ENCODE results near the gene CMSS1.

DNA sequence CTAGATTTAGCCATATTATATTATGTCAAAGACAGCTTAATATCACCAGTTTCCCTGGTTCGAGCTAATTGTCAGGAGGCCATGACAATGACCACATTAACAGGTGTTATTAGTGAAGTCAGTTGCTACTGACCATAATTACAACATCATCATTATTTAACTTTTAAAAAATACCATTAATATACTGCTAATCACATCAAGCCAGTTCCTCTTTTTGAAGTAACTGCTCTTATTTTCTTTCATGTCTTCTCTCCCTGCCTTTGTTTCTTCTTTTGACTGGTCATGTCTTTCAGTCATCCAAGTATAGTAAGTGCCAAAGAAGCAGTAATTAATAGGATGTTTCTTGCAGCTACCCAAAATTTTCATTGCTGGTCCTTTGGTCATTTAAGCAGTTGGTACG lies 61.6 kb downstream of the CMSS1 start:
- TF ChIP-seq, protein P1, sequence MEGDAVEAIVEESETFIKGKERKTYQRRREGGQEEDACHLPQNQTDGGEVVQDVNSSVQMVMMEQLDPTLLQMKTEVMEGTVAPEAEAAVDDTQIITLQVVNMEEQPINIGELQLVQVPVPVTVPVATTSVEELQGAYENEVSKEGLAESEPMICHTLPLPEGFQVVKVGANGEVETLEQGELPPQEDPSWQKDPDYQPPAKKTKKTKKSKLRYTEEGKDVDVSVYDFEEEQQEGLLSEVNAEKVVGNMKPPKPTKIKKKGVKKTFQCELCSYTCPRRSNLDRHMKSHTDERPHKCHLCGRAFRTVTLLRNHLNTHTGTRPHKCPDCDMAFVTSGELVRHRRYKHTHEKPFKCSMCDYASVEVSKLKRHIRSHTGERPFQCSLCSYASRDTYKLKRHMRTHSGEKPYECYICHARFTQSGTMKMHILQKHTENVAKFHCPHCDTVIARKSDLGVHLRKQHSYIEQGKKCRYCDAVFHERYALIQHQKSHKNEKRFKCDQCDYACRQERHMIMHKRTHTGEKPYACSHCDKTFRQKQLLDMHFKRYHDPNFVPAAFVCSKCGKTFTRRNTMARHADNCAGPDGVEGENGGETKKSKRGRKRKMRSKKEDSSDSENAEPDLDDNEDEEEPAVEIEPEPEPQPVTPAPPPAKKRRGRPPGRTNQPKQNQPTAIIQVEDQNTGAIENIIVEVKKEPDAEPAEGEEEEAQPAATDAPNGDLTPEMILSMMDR (IDR thresholded peaks at IDR 0.05; ENCODE audit: low read length) = no peak
- no peak for TF ChIP-seq EZH2phosphoT487 (IDR thresholded peaks at IDR 0.05; ENCODE audit: low read length)
- TF ChIP-seq EZH2 (optimal IDR thresholded peaks at IDR 0.05; ENCODE audit: low read depth, low read length) = no peak

Measured in MM.1S (cell line).